ENCODE data around the gene ALB. TPM values are rescaled to one million over a fixed set of nuclear protein-coding genes. Genes with fewer than 3 reads are reported as not detected.

The ALB gene
- total RNA-seq, 2 donors from 2014 or later = 0.43 to 7.2 TPM

Other genes with a start within 250 kb of the ALB start
- gene ANKRD17, start 145.5 kb upstream of the ALB start, total RNA-seq = 10 to 100 TPM; 44.9 to 50.5 TPM
- not detected for gene AFP, start 31.9 kb downstream of the ALB start, total RNA-seq
- gene AFM, start 77.5 kb downstream of the ALB start, total RNA-seq = not detected
- not detected for gene RASSF6, start 216.1 kb downstream of the ALB start, total RNA-seq